ENCODE data around the gene FLCN.

FLCN gene

GRCh38 chr17:17242246-17242645 is 5.3 kb upstream of the FLCN start:
- H2AFZ ChIP-seq (ENCODE audit: low read length), result no peak overlapping the region
- H3F3A ChIP-seq (ENCODE audit: insufficient read depth, low read length), result peaks cover 18% of the 10 kb centered on the region
- H3K36me3 ChIP-seq (replicated peaks; ENCODE audit: insufficient read depth, low read length), result peaks cover 9% of the 10 kb centered on the region; the same call in 1 of the 2 replicates
- no peaks in the 10 kb centered on the region for H3K27me3 ChIP-seq (replicated peaks; ENCODE audit: insufficient read depth, low read length)
- H3K27ac ChIP-seq (ENCODE audit: low read length), result no peak overlapping the region
- no peaks in the 10 kb centered on the region for H3K79me2 ChIP-seq (ENCODE audit: low read length)
- H3K9ac ChIP-seq (ENCODE audit: low read length), result no peak overlapping the region
- no peaks in the 10 kb centered on the region for H4K20me1 ChIP-seq (ENCODE audit: insufficient read depth, low read length)
- no peak overlapping the region for H3K4me3 ChIP-seq (ENCODE audit: low read length)
- H3K4me2 ChIP-seq (ENCODE audit: low read depth, low read length), result no peak overlapping the region
- DNase-seq, result no peak
- peaks cover 17% of the 10 kb centered on the region for H3K4me1 ChIP-seq (ENCODE audit: low read length)
- no peak for TF ChIP-seq EZH2phosphoT487 (IDR thresholded peaks at IDR 0.05; ENCODE audit: low read length)
- H3K9me2 ChIP-seq (replicated peaks; ENCODE audit: insufficient read depth, low read length), result no peaks in the 10 kb centered on the region
- no peaks in the 10 kb centered on the region for H3K9me3 ChIP-seq (replicated peaks; ENCODE audit: insufficient read depth, low read length)

GRCh38 chr17:17241656-17242055 is 4.7 kb upstream of the FLCN start:
- Histone ChIP-seq H3K79me2 (ENCODE audit: low read length) (peaks cover 5% of the 10 kb centered on the region), H3F3A (ENCODE audit: insufficient read depth, low read length) (peaks cover 18% of the 10 kb centered on the region), H2AFZ (ENCODE audit: low read length) (no peak overlapping the region), H3K27ac (ENCODE audit: low read length) (no peak overlapping the region), H3K9me3 (replicated peaks; ENCODE audit: insufficient read depth, low read length) (no peaks in the 10 kb centered on the region), H3K4me1 (ENCODE audit: low read length) (peaks cover 17% of the 10 kb centered on the region), H3K9me2 (replicated peaks; ENCODE audit: insufficient read depth, low read length) (no peaks in the 10 kb centered on the region), H4K20me1 (ENCODE audit: insufficient read depth, low read length) (no peaks in the 10 kb centered on the region), H3K9ac (ENCODE audit: low read length) (no peak overlapping the region), H3K36me3 (replicated peaks; ENCODE audit: insufficient read depth, low read length) (0 out of 2 replicates have a peak, but pooled peaks cover 3% of the 10 kb centered on the region), H3K4me3 (ENCODE audit: low read length) (no peak overlapping the region), H3K27me3 (replicated peaks; ENCODE audit: insufficient read depth, low read length) (no peaks in the 10 kb centered on the region), H3K4me2 (ENCODE audit: low read depth, low read length) (no peak overlapping the region)
- no peak for DNase-seq
- TF ChIP-seq EZH2 (optimal IDR thresholded peaks at IDR 0.05; ENCODE audit: low read depth, low read length), result no peak
- no peak for TF ChIP-seq EZH2phosphoT487 (IDR thresholded peaks at IDR 0.05; ENCODE audit: low read length)

GRCh38 chr17:17239832-17240231 is 2.9 kb upstream of the FLCN start:
- DNase-seq, result peak; percentile 29
- H3K4me2 ChIP-seq (ENCODE audit: low read depth, low read length), result 0 out of 2 replicates have a peak overlapping the region, but pooled peaks have one; percentile 8

GRCh38 chr17:17236295-17237025 is 508 bp downstream of the FLCN start:
- DNase-seq, result no peak
- H3K4me1 ChIP-seq (ENCODE audit: low read length), result peaks cover 23% of the 10 kb centered on the region
- peaks cover 18% of the 10 kb centered on the region for H3F3A ChIP-seq (ENCODE audit: insufficient read depth, low read length)
- H3K27ac ChIP-seq (ENCODE audit: low read length), result peak overlapping the region; percentile 71; the same call in 1 of the 2 replicates
- H2AFZ ChIP-seq (ENCODE audit: low read length), result peak overlapping the region; percentile 86
- peaks cover 52% of the 10 kb centered on the region for H3K79me2 ChIP-seq (ENCODE audit: low read length)
- H3K9ac ChIP-seq (ENCODE audit: low read length), result peak overlapping the region; percentile 98
- H3K4me3 ChIP-seq (ENCODE audit: low read length), result peak overlapping the region; percentile 93
- H3K27me3 ChIP-seq (replicated peaks; ENCODE audit: insufficient read depth, low read length), result no peaks in the 10 kb centered on the region
- H3K36me3 ChIP-seq (replicated peaks; ENCODE audit: insufficient read depth, low read length), result no peaks in the 10 kb centered on the region; the same call in 1 of the 2 replicates
- H3K9me3 ChIP-seq (replicated peaks; ENCODE audit: insufficient read depth, low read length), result no peaks in the 10 kb centered on the region
- no peaks in the 10 kb centered on the region for H3K9me2 ChIP-seq (replicated peaks; ENCODE audit: insufficient read depth, low read length)
- H4K20me1 ChIP-seq (ENCODE audit: insufficient read depth, low read length), result no peaks in the 10 kb centered on the region
- no peak for TF ChIP-seq EZH2 (optimal IDR thresholded peaks at IDR 0.05; ENCODE audit: low read depth, low read length)
- TF ChIP-seq EZH2phosphoT487 (IDR thresholded peaks at IDR 0.05; ENCODE audit: low read length), result no peak
- no peak for TF ChIP-seq CTCF (IDR thresholded peaks at IDR 0.05; ENCODE audit: low read length)
- peak overlapping the region; percentile 95 for H3K4me2 ChIP-seq (ENCODE audit: low read depth, low read length)

More at GRCh38 chr17:17239832-17240231, 2.9 kb upstream of the FLCN start:
- TF ChIP-seq CTCF (IDR thresholded peaks at IDR 0.05; ENCODE audit: low read length) (no peak), EZH2phosphoT487 (IDR thresholded peaks at IDR 0.05; ENCODE audit: low read length) (no peak), EZH2 (optimal IDR thresholded peaks at IDR 0.05; ENCODE audit: low read depth, low read length) (no peak)
- Histone ChIP-seq H2AFZ (ENCODE audit: low read length) (no peak overlapping the region), H3K9me2 (replicated peaks; ENCODE audit: insufficient read depth, low read length) (no peaks in the 10 kb centered on the region), H3K27ac (ENCODE audit: low read length) (peak overlapping the region; percentile 9; the same call in 1 of the 2 replicates), H3K27me3 (replicated peaks; ENCODE audit: insufficient read depth, low read length) (no peaks in the 10 kb centered on the region), H3K9ac (ENCODE audit: low read length) (no peak overlapping the region), H4K20me1 (ENCODE audit: insufficient read depth, low read length) (no peaks in the 10 kb centered on the region), H3K79me2 (ENCODE audit: low read length) (peaks cover 23% of the 10 kb centered on the region), H3K4me3 (ENCODE audit: low read length) (no peak overlapping the region), H3F3A (ENCODE audit: insufficient read depth, low read length) (peaks cover 18% of the 10 kb centered on the region), H3K9me3 (replicated peaks; ENCODE audit: insufficient read depth, low read length) (no peaks in the 10 kb centered on the region), H3K4me1 (ENCODE audit: low read length) (peaks cover 23% of the 10 kb centered on the region), H3K36me3 (replicated peaks; ENCODE audit: insufficient read depth, low read length) (no peaks in the 10 kb centered on the region)

All from MM.1S (cell line).